HG03432 (cell line): ENCODE measurements around the gene FMO4.
"Not testable (repeated sequence)": the region's sequence is repeated elsewhere in the genome, so short reads cannot be mapped to it uniquely, and the experiment has no call there.

ENCODE experiments used
- ATAC-seq: cut with Tn5 transposase; IDR thresholded peaks from one replicate; pipeline ENCODE4 v1.9.1; 2021; ENCODE audit warnings: mild to moderate bottlenecking, moderate library complexity; ENCODE audit not compliant: unreplicated experiment

The FMO4 gene

GRCh38 chr1:171329251-171329650, 15.3 kb downstream of the FMO4 start:
- ATAC-seq = no peak

DNA sequence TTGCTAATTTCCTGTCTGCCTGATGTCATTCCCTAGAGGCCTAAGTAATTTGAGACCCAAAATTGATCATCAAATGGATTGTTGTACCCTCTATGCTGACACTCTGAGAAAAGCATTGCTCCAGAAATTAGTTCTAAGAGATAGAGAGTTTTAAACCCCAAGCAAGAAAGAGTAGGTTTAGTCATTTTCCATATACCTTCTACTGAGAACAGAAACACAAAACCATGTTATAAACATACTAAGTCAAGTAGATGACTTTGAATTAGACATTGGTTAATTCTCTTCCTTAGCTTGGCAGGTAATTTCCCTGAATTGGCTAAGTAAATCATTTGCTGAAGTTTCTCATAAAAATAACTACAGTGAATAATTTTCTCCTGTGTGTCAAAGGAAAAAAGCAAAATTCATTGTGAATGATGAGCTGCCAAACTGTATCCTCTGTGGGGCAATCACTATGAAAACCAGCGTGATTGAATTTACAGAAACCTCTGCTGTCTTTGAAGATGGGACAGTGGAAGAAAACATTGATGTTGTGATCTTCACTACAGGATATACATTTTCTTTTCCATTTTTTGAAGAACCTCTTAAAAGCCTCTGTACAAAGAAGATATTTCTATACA, 20.1 kb downstream of the FMO4 start:
- no peak for ATAC-seq

DNA sequence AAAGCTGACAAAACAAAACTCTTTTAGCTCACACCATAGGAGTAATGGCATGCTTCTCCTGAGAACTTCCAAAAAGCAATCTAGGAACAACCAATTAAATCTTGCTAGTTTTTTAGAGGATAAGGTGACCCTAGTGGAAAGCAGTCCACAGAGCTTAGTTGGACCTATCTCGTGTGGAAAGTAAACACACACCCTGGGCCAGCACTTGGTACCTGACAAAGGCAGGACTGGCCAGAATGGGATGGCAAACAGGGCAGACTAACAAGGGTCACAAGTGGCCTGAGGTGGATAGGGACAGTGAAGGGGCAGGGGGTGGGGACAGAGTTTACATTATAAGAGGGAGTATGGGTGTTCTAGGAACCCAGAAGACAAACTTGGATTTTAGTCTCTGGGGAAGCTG, 22.0 kb downstream of the FMO4 start:
- ATAC-seq = no peak

- ATAC-seq = not testable (repeated sequence)
These were observed 25.4 kb downstream of the FMO4 start for GRCh38 chr1:171339345-171339744.

DNA sequence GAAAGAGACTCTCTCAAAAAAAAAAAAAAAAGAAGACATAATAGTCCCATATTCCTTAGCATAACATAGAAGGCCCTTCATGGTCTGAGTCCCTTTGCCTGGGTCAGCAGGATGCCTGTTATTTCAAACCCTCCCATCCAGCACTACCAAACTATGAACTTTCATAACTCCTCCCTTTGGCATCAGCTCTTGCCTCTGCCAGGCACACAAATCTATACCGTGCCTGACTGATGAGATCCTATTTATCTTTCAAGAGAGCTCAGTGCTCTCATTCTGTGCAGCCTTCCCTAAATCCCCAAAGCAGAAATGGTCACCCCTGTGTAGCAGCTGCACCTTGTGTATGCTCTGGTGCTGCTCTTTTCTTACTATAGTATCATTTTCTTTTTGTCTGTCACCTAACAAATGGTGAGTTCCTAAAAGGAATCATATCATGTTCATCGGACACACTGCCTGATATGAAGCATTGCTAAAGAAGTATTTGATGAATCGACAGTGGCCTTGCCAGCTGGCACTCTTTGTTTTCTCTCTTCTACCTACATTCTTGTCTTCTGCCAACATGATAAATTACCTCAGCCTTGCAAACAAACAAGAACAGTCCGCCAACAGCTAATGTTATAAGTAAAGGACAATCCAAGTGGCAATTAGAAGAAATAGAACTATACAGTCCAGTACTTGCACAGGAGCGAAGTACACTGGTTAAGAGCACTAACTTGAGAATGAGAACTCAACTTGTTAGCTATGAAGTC, 29.9 kb downstream of the FMO4 start:
- ATAC-seq = no peak

DNA sequence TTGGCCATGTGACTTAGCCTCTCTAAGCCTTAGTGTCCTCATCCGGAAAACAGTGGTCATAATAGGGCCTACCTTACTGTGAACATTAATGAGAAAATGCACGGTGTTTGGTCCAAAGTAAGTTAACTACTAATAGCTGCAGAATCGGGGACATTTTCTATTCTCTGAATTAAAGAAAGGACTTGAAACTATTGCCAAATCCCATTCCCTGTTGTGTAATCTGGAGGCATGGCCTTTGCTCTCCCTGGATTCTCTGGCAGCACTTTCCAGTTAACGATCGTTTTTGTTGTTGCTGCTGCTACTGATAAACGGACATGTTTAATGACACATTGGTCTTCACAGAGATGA, 30.5 kb downstream of the FMO4 start:
- no peak for ATAC-seq

DNA sequence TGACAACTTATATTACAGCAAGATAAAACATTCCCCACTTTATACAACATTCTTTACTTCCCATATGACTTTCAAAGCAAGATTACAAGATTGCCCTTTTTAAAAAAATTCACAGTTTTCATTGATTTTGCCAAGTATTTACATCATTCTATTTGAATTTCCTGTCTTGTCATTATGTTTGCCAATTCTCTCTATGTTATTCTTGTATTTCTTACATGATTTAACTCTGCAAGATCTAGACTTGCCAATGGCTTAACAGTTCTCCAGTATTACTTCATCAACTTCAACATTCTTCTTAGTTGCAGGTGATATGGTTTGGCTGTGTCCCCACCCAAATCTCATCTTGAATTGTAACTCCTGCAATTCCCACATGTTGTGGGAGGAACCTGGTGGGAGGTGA, 31.6 kb downstream of the FMO4 start:
- no peak for ATAC-seq

DNA sequence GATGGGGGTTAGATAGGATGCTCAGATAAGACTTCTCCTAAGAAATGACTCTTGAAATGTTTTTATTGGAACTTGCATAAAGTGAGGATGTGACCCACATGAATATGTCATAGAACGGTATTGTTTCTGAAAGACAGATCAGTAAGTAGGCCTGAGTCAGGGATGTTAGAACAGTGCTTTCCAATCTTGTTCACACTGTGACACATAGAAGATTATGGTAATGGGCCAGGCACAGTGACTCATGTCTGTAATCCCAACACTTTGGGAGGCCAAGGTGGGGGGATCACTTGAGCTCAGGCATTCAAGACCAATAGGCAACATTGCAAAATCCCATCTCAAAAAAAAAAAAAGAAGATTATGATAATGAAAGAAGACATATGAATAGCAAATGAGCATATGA, 32.9 kb downstream of the FMO4 start:
- ATAC-seq = no peak

DNA sequence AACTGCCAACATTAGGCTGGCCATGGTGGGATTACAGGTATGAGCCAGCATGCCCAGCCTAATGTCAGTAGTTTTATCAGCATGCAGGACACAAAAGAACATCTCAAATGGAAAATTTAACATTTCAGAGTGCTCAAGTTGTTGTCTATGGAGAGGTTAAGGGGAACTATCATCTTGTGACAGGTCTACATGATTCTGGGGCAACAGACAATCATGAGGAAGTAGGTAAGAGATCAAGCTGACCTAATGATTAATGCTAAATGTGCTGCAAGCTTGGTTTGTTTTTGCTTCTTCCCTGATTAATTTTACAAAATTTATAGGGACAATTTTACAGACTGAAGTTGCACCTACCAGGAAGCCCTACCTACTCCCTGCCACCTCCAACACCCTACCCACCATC, 36.6 kb downstream of the FMO4 start:
- no peak for ATAC-seq

GRCh38 chr1:171351961-171352360, 38.0 kb downstream of the FMO4 start:
- ATAC-seq = no peak

DNA sequence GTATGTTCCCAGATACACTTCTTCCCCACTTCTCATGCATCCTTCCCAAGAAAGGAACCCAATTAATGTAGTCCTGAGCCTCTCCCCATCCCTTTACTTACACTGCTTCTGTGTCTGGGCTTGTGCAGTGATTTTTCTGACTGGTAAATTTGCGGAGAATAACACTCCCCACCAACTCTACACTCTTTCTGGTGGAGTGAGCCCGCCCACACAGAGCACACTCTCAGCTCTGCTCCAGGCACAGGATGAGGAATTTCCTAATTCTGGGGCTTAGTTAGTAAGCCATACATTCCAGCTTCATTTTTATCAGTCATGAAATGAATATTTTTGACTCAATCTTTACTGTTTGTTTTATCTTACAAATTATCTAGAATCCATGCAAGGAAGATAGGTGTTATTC, 38.6 kb downstream of the FMO4 start:
- ATAC-seq = no peak

DNA sequence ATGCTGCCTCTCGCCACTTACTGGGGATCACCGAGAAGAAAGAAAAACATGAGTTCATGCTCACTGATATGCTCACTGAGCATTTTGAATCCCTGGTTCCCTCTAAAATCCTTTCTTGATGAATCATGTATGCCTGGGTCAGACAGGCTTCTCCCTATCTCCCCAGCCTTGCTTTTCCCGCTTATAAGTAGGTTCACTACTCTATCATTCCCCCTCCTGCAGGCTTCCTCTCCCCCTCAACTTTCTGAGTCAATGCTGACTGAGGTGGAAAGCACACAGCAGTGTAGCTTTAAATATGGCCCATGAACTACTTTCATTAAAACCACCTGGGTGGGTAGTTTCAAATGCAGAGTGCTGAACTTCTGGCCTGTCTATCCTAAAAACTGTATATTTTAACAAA, 41.7 kb downstream of the FMO4 start:
- no peak for ATAC-seq

- ATAC-seq = no peak
These were observed 43.2 kb downstream of the FMO4 start for GRCh38 chr1:171357179-171357578.

DNA sequence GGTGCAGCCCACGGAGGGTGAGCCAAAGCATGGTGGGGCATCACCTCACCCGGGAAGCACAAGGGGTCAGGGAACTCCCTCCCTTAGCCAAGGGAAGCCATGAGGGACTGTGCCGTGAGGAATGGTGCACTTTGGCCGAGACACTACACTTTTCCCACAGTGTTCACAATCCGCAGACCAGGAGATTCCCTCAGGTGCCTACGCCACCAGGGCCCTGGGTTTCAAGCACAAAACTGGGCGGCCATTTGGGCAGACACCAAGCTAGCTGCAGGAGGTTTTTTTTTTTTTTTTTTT, 45.3 kb downstream of the FMO4 start:
- not testable (repeated sequence) for ATAC-seq

GRCh38 chr1:171359731-171360527, 45.9 kb downstream of the FMO4 start:
- not testable (repeated sequence) for ATAC-seq

- no peak for ATAC-seq
These were observed 52.1 kb downstream of the FMO4 start for GRCh38 chr1:171366085-171366484.

DNA sequence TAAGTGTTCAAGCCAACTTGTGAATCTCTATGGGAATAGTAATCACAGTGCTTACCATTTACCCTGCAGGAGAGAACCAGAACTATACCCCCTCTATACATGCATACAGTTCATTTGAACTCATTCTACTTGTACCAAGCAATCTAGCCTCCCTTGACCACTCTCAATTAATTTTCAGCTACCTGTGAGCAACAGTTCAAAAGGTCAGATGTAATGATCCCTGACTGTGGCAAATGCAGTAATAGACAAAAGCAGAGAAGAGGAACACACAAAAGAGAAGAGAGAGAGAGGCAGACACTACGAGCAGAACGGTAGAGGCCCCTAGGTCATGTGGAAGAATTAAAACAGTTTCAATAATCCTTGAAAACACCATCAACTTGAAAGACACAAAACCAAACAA, 52.8 kb downstream of the FMO4 start:
- no peak for ATAC-seq

DNA sequence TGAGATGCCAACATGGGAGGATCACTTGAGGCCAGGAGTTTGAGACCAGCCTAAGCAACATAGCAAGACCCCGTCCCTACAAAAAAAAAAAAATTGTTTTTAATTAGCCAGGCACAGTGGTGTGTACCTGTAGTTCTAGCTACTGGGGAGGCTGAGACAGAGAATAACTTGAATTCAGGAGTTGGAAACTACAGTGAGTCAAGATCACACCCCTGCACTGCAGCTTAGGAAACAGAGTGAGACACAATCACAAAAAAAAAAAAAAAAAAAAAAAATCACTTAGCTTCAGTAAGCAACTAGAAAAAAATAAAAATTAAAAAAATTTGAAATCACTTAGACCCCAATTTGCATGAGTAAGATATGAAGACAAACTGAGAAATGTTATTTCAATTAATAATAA, 53.5 kb downstream of the FMO4 start:
- no peak for ATAC-seq

GRCh38 chr1:171372418-171373084, 58.6 kb downstream of the FMO4 start:
- ATAC-seq = no peak

DNA sequence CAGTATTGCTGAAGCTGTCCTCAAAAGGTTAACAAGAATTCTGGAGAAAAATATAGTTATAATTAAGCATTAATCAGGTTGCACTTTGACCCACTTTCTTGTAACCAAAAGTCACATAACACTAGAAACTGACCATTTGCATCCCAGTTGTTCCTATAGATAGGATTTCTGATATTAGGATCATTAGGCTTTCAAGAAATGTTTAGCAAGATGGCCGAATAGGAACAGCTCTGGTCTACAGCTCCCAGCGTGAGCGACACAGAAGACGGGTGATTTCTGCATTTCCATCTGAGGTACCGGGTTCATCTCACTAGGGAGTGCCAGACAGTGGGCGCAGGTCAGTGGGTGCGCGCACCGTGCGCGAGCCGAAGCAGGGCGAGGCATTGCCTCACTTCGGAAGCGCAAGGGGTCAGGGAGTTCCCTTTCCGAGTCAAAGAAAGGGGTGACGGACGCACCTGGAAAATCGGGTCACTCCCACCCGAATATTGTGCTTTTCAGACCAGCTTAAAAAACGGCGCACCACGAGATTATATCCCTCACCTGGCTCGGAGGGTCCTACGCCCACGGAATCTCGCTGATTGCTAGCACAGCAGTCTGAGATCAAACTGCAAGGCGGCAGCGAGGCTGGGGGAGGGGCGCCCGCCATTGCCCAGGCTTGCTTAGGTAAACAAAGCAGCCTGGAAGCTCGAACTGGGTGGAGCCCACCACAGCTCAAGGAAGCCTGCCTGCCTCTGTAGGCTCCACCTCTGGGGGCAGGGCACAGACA, 59.6 kb downstream of the FMO4 start:
- not testable (repeated sequence) for ATAC-seq

DNA sequence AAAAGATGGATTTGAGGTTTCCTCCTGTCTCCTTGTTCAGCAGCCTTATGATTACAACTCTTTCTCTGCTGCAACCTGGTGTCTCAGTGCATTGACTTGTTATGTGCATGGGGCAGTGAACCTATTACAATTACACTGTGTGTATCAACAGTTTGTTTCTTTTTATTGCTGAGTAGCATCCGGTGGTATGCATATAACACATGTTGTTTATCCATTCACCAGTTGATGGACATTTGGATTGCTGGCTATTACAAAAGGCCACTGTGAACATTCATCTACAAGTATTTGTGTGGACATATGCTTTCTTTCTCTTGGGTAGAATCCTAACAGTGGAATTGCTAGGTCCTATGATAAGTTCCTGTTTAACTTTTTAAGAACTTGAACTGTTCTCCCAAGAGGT, 65.9 kb downstream of the FMO4 start:
- ATAC-seq = no peak
